ENCODE measurements around the gene HBA2.
"Not testable (repeated sequence)": the region's sequence is repeated elsewhere in the genome, so short reads cannot be mapped to it uniquely, and the experiment has no call there.

Gene HBA2

DNA sequence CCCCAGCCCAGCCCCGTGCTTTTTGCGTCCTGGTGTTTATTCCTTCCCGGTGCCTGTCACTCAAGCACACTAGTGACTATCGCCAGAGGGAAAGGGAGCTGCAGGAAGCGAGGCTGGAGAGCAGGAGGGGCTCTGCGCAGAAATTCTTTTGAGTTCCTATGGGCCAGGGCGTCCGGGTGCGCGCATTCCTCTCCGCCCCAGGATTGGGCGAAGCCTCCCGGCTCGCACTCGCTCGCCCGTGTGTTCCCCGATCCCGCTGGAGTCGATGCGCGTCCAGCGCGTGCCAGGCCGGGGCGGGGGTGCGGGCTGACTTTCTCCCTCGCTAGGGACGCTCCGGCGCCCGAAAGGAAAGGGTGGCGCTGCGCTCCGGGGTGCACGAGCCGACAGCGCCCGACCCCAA lies 3.3 kb downstream of the HBA2 start:
- not testable (repeated sequence) for DNase-seq

DNA sequence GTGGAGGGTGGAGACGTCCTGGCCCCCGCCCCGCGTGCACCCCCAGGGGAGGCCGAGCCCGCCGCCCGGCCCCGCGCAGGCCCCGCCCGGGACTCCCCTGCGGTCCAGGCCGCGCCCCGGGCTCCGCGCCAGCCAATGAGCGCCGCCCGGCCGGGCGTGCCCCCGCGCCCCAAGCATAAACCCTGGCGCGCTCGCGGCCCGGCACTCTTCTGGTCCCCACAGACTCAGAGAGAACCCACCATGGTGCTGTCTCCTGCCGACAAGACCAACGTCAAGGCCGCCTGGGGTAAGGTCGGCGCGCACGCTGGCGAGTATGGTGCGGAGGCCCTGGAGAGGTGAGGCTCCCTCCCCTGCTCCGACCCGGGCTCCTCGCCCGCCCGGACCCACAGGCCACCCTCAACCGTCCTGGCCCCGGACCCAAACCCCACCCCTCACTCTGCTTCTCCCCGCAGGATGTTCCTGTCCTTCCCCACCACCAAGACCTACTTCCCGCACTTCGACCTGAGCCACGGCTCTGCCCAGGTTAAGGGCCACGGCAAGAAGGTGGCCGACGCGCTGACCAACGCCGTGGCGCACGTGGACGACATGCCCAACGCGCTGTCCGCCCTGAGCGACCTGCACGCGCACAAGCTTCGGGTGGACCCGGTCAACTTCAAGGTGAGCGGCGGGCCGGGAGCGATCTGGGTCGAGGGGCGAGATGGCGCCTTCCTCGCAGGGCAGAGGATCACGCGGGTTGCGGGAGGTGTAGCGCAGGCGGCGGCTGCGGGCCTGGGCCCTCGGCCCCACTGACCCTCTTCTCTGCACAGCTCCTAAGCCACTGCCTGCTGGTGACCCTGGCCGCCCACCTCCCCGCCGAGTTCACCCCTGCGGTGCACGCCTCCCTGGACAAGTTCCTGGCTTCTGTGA lies 4.1 kb downstream of the HBA2 start, which contains the start of gene HBA1:
Gene HBA1 (plus strand): TSS at position 204 of the 906 bp plus-strand sequence. CDS start 37 bp downstream, at position 241.
- not testable (repeated sequence) for DNase-seq

DNA sequence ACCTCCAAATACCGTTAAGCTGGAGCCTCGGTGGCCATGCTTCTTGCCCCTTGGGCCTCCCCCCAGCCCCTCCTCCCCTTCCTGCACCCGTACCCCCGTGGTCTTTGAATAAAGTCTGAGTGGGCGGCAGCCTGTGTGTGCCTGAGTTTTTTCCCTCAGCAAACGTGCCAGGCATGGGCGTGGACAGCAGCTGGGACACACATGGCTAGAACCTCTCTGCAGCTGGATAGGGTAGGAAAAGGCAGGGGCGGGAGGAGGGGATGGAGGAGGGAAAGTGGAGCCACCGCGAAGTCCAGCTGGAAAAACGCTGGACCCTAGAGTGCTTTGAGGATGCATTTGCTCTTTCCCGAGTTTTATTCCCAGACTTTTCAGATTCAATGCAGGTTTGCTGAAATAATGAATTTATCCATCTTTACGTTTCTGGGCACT lies 4.7 kb downstream of the HBA2 start:
- DNase-seq, result peak; percentile 94

DNA sequence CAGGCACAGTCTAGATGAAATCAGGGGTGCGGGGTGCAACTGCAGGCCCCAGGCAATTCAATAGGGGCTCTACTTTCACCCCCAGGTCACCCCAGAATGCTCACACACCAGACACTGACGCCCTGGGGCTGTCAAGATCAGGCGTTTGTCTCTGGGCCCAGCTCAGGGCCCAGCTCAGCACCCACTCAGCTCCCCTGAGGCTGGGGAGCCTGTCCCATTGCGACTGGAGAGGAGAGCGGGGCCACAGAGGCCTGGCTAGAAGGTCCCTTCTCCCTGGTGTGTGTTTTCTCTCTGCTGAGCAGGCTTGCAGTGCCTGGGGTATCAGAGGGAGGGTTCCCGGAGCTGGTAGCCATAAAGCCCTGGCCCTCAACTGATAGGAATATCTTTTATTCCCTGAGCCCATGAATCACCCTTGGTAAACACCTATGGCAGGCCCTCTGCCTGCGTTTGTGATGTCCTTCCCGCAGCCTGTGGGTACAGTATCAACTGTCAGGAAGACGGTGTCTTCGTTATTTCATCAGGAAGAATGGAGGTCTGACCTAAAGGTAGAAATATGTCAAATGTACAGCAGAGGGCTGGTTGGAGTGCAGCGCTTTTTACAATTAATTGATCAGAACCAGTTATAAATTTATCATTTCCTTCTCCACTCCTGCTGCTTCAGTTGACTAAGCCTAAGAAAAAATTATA lies 5.4 kb downstream of the HBA2 start:
- DNase-seq, result no peak

DNA sequence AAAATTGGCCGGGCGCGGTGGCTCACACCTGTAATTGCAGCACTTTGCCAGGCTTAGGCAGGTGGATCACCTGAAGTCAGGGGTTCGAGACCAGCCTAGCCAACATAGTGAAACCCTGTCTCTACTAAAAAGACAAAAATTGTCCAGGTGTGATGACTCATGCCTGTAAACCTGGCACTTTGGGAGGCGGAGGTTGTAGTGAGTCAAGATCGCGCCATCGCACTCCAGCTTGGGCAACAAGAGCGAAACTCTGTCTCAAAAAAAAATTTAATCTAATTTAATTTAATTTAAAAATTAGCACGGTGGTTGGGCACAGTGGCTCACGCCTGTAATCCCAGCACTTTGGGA lies 6.0 kb downstream of the HBA2 start:
- no peak for DNase-seq

DNA sequence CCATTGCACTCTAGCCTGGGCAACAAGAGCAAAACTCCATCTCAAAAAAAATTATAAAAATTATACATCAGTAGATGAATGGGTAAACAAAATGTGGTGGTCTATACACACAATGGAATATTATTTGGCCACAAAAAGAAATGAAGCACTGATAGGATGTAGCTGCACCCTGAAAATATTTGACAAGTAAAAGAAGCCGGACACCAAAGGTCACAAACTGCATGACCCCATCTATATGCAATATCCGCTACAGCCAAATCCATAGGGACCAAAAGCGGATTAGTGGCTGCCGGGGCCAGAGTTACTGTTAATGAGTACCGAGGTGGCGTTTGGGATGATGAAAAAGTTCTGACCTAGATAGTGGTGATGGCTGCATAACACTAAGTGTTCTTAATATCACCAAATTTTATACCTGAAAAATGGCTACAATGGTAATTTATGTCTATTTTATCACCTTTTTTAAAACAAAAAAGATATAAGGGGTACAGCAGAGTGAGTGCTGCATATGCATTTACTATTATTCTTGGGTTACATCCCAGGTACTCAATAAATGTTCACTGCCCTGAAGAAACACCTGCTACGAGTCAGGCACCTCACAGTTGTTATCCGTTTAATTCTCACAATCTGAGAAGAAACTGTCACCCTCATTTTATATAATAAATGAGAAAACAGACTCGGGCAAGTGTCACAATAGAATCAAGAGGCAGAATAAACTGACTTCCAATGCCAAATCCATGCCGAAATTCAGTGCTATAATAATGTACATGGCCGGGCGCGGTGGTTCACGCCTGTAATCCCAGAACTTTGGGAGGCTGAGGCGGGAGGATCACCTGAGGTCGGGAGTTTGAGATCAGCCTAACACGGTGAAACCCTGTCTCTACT lies 6.8 kb downstream of the HBA2 start:
- no peak for DNase-seq

DNA sequence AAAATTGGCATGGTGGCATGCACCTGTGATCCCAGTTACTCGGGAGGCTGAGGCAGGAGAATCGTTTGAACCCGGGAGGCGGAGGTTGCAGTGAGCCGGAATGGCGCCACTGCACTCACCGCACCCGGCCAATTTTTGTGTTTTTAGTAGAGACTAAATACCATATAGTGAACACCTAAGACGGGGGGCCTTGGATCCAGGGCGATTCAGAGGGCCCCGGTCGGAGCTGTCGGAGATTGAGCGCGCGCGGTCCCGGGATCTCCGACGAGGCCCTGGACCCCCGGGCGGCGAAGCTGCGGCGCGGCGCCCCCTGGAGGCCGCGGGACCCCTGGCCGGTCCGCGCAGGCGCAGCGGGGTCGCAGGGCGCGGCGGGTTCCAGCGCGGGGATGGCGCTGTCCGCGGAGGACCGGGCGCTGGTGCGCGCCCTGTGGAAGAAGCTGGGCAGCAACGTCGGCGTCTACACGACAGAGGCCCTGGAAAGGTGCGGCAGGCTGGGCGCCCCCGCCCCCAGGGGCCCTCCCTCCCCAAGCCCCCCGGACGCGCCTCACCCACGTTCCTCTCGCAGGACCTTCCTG lies 7.5 kb downstream of the HBA2 start, which contains the start of gene HBQ1:
Gene HBQ1 (plus strand): TSS at position 359 of the 575 bp plus-strand sequence. CDS start 28 bp downstream, at position 387.
- DNase-seq, result peak; percentile 38

DNA sequence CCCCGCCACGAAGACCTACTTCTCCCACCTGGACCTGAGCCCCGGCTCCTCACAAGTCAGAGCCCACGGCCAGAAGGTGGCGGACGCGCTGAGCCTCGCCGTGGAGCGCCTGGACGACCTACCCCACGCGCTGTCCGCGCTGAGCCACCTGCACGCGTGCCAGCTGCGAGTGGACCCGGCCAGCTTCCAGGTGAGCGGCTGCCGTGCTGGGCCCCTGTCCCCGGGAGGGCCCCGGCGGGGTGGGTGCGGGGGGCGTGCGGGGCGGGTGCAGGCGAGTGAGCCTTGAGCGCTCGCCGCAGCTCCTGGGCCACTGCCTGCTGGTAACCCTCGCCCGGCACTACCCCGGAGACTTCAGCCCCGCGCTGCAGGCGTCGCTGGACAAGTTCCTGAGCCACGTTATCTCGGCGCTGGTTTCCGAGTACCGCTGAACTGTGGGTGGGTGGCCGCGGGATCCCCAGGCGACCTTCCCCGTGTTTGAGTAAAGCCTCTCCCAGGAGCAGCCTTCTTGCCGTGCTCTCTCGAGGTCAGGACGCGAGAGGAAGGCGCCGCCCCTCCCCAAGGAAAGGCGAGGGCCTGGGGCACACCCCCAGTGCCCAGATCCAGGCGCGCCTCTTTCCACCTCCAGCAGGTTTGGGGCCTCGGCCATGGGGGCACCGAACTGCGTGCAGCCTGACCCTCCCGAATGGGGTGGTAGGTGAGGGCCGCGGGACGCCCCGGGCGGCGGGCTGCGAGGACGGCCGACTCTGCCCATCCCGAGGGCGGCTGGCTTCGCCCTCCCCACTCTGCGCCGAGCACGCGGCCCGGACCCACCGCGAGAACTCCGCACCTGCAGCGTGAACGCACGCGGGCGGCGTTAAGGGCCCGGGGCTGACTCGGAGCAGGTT lies 8.2 kb downstream of the HBA2 start:
- DNase-seq, result peak; percentile 81

DNA sequence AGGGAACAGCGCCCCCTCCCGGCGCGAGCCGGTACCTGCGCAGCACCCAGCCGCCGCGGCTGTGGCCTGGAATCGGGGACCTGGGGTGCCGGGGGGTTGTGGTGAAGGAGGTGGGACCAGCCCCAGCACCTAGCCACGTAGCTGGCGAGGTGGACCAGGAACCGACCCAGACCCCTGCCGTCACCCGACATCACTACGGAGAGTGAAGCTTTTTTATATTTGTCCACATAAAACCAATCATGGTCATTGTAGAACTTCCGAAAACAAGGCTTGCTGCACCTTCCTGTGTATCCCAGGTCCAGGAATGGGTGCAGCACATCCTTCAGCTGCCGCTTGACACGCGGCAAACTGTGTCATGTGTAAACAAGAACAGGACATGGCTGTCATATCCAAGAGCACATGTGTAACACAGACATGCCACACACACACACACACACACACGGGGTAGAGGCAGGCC lies 8.9 kb downstream of the HBA2 start:
- DNase-seq, result peak; percentile 48

DNA sequence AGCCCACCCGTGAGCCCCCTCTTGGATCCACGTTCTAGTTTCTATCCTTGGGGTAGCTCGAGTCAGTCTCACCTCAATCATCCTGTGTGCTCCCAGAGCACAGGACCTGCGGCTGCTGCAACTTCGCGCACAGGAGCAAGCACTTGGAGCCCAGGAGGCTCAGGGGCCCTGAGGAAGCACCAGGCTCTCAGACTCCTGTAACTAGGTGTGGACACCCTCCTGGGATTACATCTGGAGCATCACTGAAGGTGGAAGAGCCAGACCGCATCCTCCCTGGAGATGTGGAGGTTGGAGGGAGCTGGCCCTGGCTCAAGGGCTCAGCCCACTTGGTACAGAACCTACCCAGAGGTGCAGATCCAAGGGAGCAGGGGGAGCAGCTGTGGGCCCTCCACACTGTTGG lies 10.3 kb downstream of the HBA2 start:
- no peak for DNase-seq

DNA sequence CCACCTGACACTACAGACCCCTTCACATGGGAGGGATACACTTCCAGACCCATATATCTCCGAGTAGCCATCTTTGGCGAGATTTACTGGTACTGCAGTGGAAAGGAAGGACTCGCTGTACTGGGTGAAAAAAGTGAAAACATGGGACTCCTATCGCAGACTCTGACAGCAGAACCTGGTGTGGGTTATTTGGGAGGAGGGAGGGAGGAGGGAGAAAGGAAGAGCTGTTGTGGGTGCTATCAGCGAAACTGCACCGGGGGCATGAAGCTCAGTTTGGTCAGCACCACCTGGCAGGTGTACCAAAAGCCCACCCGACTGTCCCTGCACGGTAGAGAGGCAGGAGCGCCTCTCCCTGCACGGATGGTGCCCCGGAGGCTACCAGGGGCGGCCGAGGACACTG lies 12.5 kb downstream of the HBA2 start:
- DNase-seq, result no peak

DNA sequence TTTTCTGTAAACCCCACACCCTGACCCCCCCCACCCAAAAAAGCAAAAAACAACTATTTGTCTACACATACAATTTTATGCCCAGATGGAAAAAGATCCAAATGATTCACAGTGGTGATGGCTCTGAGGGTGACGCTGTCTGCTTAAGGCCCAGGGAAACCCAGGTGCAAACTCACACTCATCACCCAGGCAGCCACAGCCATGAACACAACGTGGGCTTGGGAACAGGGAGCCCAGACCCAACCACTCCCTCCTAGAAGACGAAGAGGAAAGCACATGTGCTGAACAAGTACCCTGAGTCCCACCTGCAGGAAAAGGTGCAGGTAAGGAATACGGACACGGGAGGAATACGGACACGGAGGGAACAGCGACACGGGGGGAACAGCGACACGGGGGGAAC lies 13.0 kb downstream of the HBA2 start:
- DNase-seq, result no peak

DNA sequence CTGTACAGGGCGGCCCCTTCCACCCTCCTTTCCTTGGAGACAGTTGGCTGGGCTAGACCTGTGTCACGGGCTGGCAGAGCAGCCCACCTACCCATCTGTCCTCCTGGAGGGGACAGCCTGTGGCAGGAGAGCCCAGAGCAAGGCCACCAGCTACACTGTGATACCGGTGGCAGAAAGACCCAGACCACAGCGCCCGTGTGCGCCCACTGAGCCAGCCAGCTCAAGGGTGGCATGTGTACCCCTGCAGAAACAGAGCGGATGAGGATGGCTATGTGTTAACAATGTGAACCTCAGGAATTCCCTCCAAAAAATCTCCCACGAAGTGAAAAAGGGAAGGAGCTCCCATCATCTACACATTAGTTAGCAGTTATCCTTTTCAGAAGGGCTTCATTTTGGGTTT lies 14.7 kb downstream of the HBA2 start:
- no peak for DNase-seq

DNA sequence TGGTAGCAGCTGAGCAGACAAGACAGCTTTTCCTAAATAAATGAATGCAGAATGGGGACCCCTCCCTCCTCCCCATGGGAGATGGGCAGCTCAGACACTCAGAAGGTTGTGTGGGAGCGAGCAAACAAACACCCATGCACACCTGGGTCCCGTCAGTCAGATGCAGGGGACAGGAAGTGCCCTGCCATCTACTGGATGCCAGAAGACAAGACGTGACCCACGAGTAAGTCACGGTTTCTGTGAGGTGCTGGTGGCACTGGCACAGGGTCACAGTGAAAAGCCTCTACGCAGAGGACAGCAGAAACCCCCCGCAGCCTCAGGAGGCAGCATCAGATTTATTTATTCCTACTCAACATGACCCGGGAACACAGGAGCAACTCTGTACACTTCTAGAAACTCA lies 16.0 kb downstream of the HBA2 start:
- peak; percentile 32 for DNase-seq

DNA sequence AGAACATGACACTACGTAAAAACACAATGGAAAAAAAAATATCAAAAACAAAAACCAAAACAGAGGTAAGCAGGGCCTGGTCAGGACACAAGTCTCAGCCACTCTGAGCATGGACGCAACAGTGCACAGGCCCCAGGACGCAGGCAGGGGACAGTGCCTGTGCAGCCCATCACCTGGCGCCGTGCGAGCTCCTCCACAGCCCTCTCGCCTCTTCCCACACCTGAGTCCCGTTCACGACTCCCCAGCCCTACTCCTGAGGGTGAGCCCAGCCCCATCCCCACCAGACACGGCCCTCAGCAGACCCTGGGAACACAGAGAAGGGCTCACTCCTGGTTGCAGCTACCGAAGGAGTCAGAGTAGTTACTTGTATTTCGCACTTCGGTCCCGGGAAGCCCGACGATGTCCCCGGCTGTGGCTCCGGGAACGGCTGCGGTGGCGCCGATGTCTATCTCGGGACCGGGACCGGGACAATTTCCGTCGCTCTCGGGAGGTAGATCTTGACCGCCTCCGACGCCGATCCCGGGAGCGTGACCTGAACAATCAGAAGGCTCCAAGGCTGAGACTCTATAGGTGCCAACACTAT lies 17.0 kb downstream of the HBA2 start:
- no peak for DNase-seq

DNA sequence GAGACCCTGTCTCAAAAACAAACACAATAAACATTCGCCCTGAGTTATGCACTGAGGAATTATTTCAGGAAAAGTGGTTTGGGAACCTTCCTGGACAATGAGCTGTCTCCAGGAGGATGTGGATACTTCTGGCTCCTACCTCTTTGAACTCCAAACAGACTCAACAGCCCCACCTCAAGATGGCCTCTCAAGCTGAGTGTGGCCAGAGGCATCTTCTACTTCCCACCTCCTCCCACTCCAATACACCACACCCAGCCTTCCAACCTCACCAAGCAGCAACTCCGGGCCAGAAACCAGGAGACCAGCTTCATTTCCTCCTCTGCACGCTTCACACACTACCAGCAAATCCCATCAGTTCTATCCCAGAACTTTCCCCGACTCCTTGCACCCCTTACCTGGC lies 19.2 kb downstream of the HBA2 start:
- DNase-seq, result no peak

DNA sequence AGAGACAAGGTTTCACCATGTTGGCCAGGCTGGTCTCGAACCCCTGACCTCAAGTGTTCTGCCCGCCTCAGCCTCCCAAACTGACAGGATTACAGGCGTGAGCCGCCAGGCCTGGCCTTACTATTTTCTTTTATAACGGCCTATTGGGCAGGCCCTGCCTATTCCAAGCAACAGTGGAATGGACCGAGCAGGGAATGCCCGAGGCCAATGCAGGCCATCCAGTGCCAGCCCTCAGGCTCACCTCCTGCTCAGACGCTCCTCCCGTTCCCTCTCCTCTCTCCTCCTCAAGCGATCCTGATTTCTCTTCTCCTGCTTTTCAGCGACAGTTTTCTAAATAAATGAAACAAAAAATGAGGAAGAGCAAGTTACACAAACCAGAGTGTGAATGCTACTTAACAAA lies 20.0 kb downstream of the HBA2 start:
- no peak for DNase-seq

DNA sequence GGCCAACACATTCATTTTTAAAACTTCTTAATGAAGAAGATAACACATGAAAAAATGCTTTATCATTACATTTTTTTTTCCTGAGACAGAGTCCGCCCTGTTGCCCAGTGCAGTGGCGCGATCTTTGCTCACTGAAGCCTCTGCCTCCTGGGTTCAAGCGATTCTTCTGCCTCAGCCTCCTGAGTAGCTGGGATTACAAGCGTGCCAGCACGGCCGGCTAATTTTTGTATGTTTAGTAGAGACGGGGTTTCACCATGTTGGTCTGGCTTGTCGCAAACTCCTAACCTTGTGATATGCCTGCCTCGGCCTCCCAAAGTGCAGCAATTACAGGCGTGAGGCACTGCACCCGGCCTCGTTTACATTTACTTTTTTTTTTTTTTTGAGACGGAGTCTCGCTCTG lies 20.8 kb downstream of the HBA2 start:
- DNase-seq, result no peak

DNA sequence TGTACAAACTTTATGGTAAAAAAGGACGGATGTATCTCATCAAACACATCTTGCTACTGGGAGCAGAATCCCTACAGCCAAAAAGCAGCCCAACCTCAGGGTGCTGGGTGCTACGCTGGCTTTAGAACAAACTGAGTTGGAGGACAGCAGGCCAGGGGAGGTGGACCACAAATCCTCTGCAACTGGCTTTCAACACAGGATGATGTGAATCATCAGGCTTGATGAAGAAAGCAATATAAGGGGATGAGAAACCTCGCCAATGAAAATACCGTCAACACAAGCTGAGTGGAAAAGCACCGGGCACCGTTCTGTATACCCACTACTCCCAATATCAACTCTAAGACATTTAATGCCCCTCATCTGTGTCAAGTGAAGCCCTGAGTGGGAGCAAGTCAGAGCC lies 21.8 kb downstream of the HBA2 start:
- DNase-seq, result no peak

DNA sequence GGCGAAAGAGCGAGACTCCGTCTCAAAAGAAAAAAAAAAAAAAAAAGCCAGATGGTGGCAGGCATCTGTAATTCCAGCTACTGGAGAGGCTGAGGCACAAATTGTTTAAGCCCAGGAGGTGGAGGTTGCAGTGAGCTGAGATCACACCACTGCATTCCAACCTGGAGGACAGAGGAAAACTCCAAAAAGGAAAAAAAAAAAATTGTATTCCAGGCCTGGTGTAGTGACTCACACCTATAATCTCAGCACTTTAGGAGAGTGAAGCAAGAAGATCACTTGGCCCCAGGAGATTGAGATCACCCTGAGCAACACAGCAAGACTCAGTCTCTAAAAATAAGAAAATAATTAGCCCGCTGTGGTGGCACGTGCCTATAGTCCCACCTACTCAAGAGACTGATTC lies 27.7 kb downstream of the HBA2 start:
- DNase-seq, result peak; percentile 61

DNA sequence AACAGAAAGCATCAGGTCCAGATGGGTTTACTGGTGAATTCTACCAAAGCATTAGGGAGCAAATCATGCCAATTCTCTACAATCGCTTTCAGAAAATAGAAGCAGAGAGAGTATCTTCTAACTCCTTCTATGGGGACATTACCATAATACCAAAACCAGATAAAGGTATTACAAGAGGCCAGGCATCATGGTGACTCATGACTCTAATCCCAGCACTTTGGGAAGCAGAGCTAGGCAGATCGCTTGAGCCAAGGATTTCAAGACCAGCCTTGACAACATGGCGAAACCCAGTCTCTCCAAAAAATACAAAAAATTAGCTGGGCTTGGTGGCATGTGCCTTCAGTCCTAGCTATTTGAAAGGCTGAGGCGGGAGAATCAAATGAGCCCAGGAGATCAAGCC lies 30.6 kb downstream of the HBA2 start:
- DNase-seq, result no peak

Measured in NCI-H2171 treated with DMSO at 0.1 percent for 48 hours (cell line).